GM21717 (cell line): ENCODE results near the gene OR2AT4.
"Not testable (repeated sequence)": the region's sequence is repeated elsewhere in the genome, so short reads cannot be mapped to it uniquely, and the experiment has no call there.

ENCODE experiments used
- ATAC-seq: cut with Tn5 transposase; IDR thresholded peaks from one replicate; pipeline ENCODE4 v1.9.1; 2021; ENCODE audit warnings: mild to moderate bottlenecking, moderate library complexity; ENCODE audit not compliant: unreplicated experiment

OR2AT4 gene

GRCh38 chr11:75096456-75097172 is at the start of gene OR2AT4:
TSS of gene OR2AT4 (minus strand) at chr11:75096876.
- ATAC-seq, result no peak

GRCh38 chr11:75145972-75146519 is 49.4 kb upstream of the OR2AT4 start:
- no peak for ATAC-seq

GRCh38 chr11:75145196-75145971 is 48.7 kb upstream of the OR2AT4 start:
- no peak for ATAC-seq

- no peak for ATAC-seq
Measured at GRCh38 chr11:75144716-75145014, 48.0 kb upstream of the OR2AT4 start.

GRCh38 chr11:75143420-75143731 is 46.7 kb upstream of the OR2AT4 start:
- ATAC-seq, result no peak

- ATAC-seq, result peak; percentile 78
Measured at GRCh38 chr11:75142714-75143419, 46.2 kb upstream of the OR2AT4 start.

GRCh38 chr11:75141166-75141565 is 44.5 kb upstream of the OR2AT4 start:
- ATAC-seq, result no peak

GRCh38 chr11:75140269-75141138 is 43.8 kb upstream of the OR2AT4 start:
- ATAC-seq, result no peak

DNA sequence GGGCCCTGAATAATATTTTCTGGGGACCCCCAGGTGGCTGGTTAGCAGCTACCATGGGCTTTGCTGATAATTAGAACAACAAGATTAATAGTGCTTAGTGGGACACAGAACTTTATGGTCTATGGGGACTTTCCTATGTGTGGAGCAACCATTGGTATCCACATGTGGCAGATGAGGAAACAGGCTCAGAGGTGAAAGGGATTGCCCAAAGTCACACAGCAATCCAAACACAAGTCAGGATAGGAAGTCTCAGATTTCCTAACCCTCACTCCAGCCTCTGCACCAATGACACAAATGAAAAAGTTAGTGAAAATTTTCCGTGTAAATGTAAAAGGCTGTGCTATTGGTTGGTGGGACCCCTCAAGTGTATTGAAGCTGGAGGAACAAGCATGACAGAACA is 39.0 kb upstream of the OR2AT4 start:
- ATAC-seq, result no peak

GRCh38 chr11:75135021-75135650 is 38.5 kb upstream of the OR2AT4 start:
- no peak for ATAC-seq

DNA sequence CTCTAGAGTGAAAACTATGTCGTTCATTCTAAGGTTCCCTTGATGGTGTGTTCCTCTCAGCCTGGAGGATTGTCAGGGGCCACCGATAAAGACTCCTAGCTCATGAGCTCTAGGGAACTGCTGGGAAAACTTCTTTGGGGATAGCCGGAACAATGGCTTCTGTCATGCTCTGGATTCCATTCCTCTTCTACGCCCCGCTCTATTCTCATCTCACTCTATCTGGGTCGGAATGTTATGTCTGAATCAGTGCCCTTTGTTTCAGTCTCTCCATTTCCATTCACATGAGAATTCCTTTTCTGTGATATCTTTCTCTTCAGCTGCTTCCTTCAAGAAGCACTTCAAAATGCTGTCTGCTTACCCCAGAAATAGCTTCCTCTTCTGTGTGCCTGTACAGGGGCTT is 37.3 kb upstream of the OR2AT4 start:
- no peak for ATAC-seq

DNA sequence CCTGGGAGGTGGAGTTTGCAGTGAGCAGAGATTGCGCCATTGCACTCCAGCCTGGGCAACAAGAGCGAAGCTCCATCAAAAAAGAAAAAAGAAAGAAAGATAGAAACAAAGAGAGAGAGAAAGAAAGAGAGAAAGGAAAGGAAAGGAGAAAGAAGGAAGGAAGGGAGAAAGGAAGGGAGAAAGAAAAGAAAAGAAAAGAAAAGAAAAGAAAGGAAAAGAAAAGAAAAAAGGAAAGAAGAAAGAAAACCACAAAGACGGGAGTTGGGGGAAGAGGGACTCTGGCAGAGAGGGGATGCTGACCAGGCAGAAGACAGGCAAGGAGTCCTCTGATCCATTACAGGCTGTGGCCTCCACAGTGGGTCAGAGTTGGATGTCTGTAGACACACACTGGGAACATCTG is 35.4 kb upstream of the OR2AT4 start:
- no peak for ATAC-seq

GRCh38 chr11:75126564-75126963 is 29.9 kb upstream of the OR2AT4 start:
- ATAC-seq, result no peak

DNA sequence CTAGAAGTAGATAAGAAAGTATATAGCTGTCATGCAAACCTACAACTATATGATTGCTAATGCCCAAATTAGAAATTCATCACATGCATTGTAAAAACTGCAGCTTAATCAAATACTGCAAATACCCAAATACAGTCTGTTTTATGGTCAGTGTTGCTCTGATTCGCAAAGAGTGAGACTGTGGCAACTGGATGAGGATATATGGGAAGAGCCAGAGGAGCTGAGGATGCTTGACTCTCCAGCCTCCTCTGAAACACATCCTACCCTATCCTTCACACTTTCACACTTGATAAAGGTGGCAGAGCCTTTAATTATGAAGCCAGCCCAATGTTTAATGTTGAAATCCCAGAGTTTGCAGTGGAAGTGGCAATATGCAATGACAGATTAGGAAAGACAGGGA is 21.9 kb upstream of the OR2AT4 start:
- no peak for ATAC-seq

DNA sequence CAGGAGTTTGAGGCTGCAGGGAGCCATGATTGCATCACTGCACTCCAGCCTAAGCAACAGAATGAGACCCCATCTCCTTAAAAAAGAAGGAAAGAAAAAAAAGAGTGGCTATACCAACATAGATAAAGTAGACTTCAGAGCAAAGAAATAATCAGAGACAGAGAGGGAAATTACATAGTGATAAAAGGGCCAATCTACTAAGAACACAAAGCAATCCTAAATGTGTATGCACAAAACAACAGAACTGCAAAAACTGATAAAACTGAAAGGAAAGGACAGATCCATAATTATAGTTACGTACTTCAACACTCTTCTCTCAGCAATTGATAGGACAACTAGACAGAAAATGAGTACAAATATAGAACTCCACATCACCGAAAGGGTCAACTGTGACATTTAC is 17.8 kb upstream of the OR2AT4 start:
- no peak for ATAC-seq

GRCh38 chr11:75113030-75113429 is 16.4 kb upstream of the OR2AT4 start:
- no peak for ATAC-seq

- ATAC-seq, result no peak
Measured at GRCh38 chr11:75112200-75112599, 15.5 kb upstream of the OR2AT4 start.

GRCh38 chr11:75107187-75107586 is 10.5 kb upstream of the OR2AT4 start:
- ATAC-seq, result no peak

DNA sequence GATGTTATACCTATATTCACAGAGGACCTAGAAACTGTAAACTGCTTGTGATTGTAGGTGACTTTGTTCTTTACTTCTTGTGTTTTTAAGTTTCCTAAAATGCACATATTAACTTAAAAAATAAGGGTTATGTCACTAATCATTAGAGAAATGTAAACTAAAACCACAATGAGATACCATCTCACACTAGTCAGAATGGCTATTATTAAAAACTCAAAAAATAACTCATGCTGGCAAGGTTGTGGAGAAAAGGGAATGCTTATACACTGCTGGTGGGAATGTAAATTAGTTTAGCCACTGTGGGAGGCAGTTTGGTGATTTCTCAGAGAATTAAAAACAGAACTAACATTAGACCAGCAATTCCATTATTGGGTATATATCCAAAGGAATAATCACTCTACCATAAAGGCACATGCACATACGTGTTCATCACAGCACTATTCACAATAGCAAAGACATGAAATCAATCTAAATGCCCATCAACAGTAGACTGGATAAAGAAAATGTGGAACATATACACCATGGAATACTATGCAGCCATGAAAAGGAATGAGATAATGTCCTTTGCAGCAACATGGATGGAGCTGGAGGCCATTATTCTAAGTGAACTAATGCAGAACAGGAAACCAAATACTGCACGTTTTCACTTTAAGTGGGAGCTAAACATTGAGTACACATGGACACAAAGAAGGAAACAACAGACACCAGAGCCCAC is 9.4 kb upstream of the OR2AT4 start:
- ATAC-seq, result not testable (repeated sequence)

DNA sequence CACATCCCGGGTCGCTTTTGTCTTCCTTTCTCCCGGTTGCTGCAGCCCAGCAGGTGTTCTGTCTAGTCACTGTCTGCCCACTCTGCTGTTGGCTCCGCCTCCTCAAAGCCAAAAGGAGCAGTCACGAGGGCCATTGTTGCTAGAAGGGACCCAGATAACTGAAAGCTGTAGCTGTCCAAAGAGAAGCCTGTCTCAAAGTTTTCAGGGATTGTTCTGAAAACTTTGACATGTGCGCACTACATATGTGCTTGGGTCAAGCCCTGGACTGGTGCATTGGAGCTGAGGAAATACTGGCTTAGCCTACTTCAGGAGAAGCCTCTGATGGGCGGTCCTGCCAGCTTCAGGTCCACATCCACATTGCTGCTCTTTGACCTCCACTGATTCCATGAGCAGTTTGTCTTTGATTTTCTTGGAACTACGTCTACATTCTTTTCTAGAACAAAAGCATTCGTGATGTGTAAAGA is 8.8 kb upstream of the OR2AT4 start:
- no peak for ATAC-seq
